MM.1S (cell line): ENCODE results near the gene EPB41.

Experiments used
- EZH2 ChIP-seq: fragments of 300-600 bp; sonication (generic); optimal IDR thresholded peaks from 2 replicates; pipeline ENCODE3; 2017; ENCODE audit warnings: low read depth, mild to moderate bottlenecking, antibody characterized with exemption, low read length, mixed read lengths
- TF ChIP-seq, protein P1 (sequence below): fragments of 300-600 bp; sonication (generic); IDR thresholded peaks from 2 replicates; pipeline ENCODE4 v1.5.1; 2016; ENCODE audit warnings: antibody characterized with exemption, low read length, mixed read lengths

DNA sequence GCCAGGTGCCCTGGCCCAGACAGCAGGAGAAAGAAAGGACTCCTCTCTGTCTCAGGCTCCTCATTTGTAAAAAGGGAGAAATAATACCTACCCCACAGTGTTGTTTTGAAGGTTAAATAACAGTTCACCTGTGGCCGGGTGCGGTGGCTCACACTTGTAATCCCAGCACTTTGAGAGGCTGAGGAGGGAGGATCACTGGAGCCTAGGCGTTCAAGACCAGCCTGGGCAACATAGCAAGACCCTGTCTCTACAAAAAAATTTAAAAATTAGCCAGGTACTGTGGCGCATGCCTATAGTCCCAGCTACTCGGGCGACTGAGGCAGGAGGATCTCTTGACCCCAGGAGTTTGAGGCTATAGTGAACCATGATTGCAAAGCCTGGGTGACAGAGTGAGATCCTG, 211.8 kb downstream of the EPB41 start:
- TF ChIP-seq, protein P1, sequence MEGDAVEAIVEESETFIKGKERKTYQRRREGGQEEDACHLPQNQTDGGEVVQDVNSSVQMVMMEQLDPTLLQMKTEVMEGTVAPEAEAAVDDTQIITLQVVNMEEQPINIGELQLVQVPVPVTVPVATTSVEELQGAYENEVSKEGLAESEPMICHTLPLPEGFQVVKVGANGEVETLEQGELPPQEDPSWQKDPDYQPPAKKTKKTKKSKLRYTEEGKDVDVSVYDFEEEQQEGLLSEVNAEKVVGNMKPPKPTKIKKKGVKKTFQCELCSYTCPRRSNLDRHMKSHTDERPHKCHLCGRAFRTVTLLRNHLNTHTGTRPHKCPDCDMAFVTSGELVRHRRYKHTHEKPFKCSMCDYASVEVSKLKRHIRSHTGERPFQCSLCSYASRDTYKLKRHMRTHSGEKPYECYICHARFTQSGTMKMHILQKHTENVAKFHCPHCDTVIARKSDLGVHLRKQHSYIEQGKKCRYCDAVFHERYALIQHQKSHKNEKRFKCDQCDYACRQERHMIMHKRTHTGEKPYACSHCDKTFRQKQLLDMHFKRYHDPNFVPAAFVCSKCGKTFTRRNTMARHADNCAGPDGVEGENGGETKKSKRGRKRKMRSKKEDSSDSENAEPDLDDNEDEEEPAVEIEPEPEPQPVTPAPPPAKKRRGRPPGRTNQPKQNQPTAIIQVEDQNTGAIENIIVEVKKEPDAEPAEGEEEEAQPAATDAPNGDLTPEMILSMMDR = no peak
- no peak for TF ChIP-seq EZH2
